Measurements from ENCODE around the gene TLE6.
A peak's percentile ranks its signal among the peaks of the same experiment; 100 is the strongest.

TLE6 gene

GRCh38 chr19:2993579-2993978 lies 16.2 kb downstream of the TLE6 start:
- no CpG with 5 or more reads among the region's 9 CpGs for WGBS, 2 donors (ENCODE audit: extremely low coverage in 2 of 2, insufficient read length in 2 of 2, insufficient replicate concordance in 1 of 2)
- peaks cover 2% of the 10 kb centered on the region for H3K79me1 ChIP-seq (ENCODE audit: low read depth, low read length)
- H3K14ac ChIP-seq (ENCODE audit: low read length), result no peak overlapping the region
- H3K36me3 ChIP-seq (replicated peaks in 1 of 2; ENCODE audit: control insufficient read depth in 2 of 2, insufficient read depth in 2 of 2, low read length in 2 of 2), result no peaks in the 10 kb centered on the region
- no peak overlapping the region for H4K91ac ChIP-seq (ENCODE audit: low read depth, low read length, poor library complexity)
- no peak for DNase-seq (ENCODE audit: low spot score)
- no peak overlapping the region for H2BK12ac ChIP-seq (ENCODE audit: low read length)
- H3K18ac ChIP-seq (ENCODE audit: low read length), result no peak overlapping the region
- H3K27ac ChIP-seq (replicated peaks; ENCODE audit: low read length), result no peak overlapping the region
- peaks cover 0 to 2% of the 10 kb centered on the region in 2 donors for H3K4me1 ChIP-seq (ENCODE audit: control insufficient read depth in 2 of 2, insufficient read depth in 1 of 2, low read depth in 1 of 2, low read length in 2 of 2)
- H2AFZ ChIP-seq (ENCODE audit: low read length), result no peak overlapping the region
- H3K9me3 ChIP-seq (replicated peaks in 1 of 2; ENCODE audit: control insufficient read depth in 2 of 2, insufficient read depth in 1 of 2, low read depth in 1 of 2, low read length in 2 of 2), result no peaks in the 10 kb centered on the region
- no peak overlapping the region for H3K9ac ChIP-seq (ENCODE audit: low read depth, low read length, poor library complexity)
- H4K8ac ChIP-seq (ENCODE audit: low read depth, low read length), result no peak overlapping the region
- no peak overlapping the region for H3K23ac ChIP-seq (ENCODE audit: low read depth, low read length, poor library complexity)
- peaks cover 0 to 25% (median 2%) of the 10 kb centered on the region in 3 experiments for H3K27me3 ChIP-seq (ENCODE audit: control insufficient read depth in 3 of 3, insufficient read depth in 3 of 3, low read depth in 1 of 3, low read length in 3 of 3)
- H2BK15ac ChIP-seq (ENCODE audit: low read length), result no peak overlapping the region
- H2AK5ac ChIP-seq (ENCODE audit: low read depth, low read length), result peak overlapping the region; percentile 28
- H2BK120ac ChIP-seq (ENCODE audit: low read depth, low read length), result no peak overlapping the region
- H3K4me2 ChIP-seq (ENCODE audit: insufficient read depth, low read length, poor library complexity, severe bottlenecking), result no peak overlapping the region
- H2BK5ac ChIP-seq (ENCODE audit: low read length), result no peak overlapping the region
- H3K4me3 ChIP-seq (ENCODE audit: low read length in 2 of 2), result no peak overlapping the region
- no peak overlapping the region for H3K4ac ChIP-seq (ENCODE audit: low read length)

GRCh38 chr19:2994588-2995131 lies 17.3 kb downstream of the TLE6 start:
- H3K4me1 ChIP-seq (ENCODE audit: control insufficient read depth in 2 of 2, insufficient read depth in 1 of 2, low read depth in 1 of 2, low read length in 2 of 2), result peaks cover 0 to 2% of the 10 kb centered on the region in 2 donors
- H2BK5ac ChIP-seq (ENCODE audit: low read length), result no peak overlapping the region
- peaks cover 2% of the 10 kb centered on the region for H3K79me1 ChIP-seq (ENCODE audit: low read depth, low read length)
- DNase-seq (ENCODE audit: low spot score), result no peak
- no peak overlapping the region for H3K4me3 ChIP-seq (ENCODE audit: low read length in 2 of 2)
- no peaks in the 10 kb centered on the region for H3K36me3 ChIP-seq (replicated peaks in 1 of 2; ENCODE audit: control insufficient read depth in 2 of 2, insufficient read depth in 2 of 2, low read length in 2 of 2)
- H3K27me3 ChIP-seq (ENCODE audit: control insufficient read depth in 3 of 3, insufficient read depth in 3 of 3, low read depth in 1 of 3, low read length in 3 of 3), result peaks cover 0 to 15% (median 2%) of the 10 kb centered on the region in 3 experiments
- no peak overlapping the region for H3K18ac ChIP-seq (ENCODE audit: low read length)
- H2BK15ac ChIP-seq (ENCODE audit: low read length), result no peak overlapping the region
- H4K8ac ChIP-seq (ENCODE audit: low read depth, low read length), result no peak overlapping the region
- no peak overlapping the region for H2BK12ac ChIP-seq (ENCODE audit: low read length)
- H2BK120ac ChIP-seq (ENCODE audit: low read depth, low read length), result no peak overlapping the region
- H3K23ac ChIP-seq (ENCODE audit: low read depth, low read length, poor library complexity), result peak overlapping the region; percentile 2
- H3K4me2 ChIP-seq (ENCODE audit: insufficient read depth, low read length, poor library complexity, severe bottlenecking), result no peak overlapping the region
- H3K27ac ChIP-seq (replicated peaks; ENCODE audit: low read length), result no peak overlapping the region
- H3K9ac ChIP-seq (ENCODE audit: low read depth, low read length, poor library complexity), result peak overlapping the region; percentile 21
- no CpG with 5 or more reads among the region's 15 CpGs for WGBS, 2 donors (ENCODE audit: extremely low coverage in 2 of 2, insufficient read length in 2 of 2, insufficient replicate concordance in 1 of 2)
- no peak overlapping the region for H2AFZ ChIP-seq (ENCODE audit: low read length)
- no peak overlapping the region for H3K4ac ChIP-seq (ENCODE audit: low read length)
- H3K14ac ChIP-seq (ENCODE audit: low read length), result no peak overlapping the region
- H4K91ac ChIP-seq (ENCODE audit: low read depth, low read length, poor library complexity), result no peak overlapping the region
- no peaks in the 10 kb centered on the region for H3K9me3 ChIP-seq (replicated peaks in 1 of 2; ENCODE audit: control insufficient read depth in 2 of 2, insufficient read depth in 1 of 2, low read depth in 1 of 2, low read length in 2 of 2)
- H2AK5ac ChIP-seq (ENCODE audit: low read depth, low read length), result no peak overlapping the region

GRCh38 chr19:2997720-2998119 lies 20.4 kb downstream of the TLE6 start:
- no peak overlapping the region for H4K91ac ChIP-seq (ENCODE audit: low read depth, low read length, poor library complexity)
- no peak overlapping the region for H2BK5ac ChIP-seq (ENCODE audit: low read length)
- no peak for DNase-seq (ENCODE audit: low spot score)
- no peak overlapping the region for H3K14ac ChIP-seq (ENCODE audit: low read length)
- H2AFZ ChIP-seq (ENCODE audit: low read length), result no peak overlapping the region
- H3K18ac ChIP-seq (ENCODE audit: low read length), result no peak overlapping the region
- H2BK12ac ChIP-seq (ENCODE audit: low read length), result no peak overlapping the region
- no peaks in the 10 kb centered on the region for H3K9me3 ChIP-seq (replicated peaks in 1 of 2; ENCODE audit: control insufficient read depth in 2 of 2, insufficient read depth in 1 of 2, low read depth in 1 of 2, low read length in 2 of 2)
- no peak overlapping the region for H4K8ac ChIP-seq (ENCODE audit: low read depth, low read length)
- H3K9ac ChIP-seq (ENCODE audit: low read depth, low read length, poor library complexity), result no peak overlapping the region
- no CpG with 5 or more reads among the region's 13 CpGs for WGBS, 2 donors (ENCODE audit: extremely low coverage in 2 of 2, insufficient read length in 2 of 2, insufficient replicate concordance in 1 of 2)
- peak overlapping the region; percentile 21 for H2BK15ac ChIP-seq (ENCODE audit: low read length)
- no peak overlapping the region for H3K4ac ChIP-seq (ENCODE audit: low read length)
- no peak overlapping the region for H3K27ac ChIP-seq (replicated peaks; ENCODE audit: low read length)
- H3K27me3 ChIP-seq (ENCODE audit: control insufficient read depth in 3 of 3, insufficient read depth in 3 of 3, low read depth in 1 of 3, low read length in 3 of 3), result peaks cover 0 to 15% (median 0%) of the 10 kb centered on the region in 3 experiments
- peaks cover 2% of the 10 kb centered on the region for H3K79me1 ChIP-seq (ENCODE audit: low read depth, low read length)
- no peak overlapping the region for H3K4me2 ChIP-seq (ENCODE audit: insufficient read depth, low read length, poor library complexity, severe bottlenecking)
- H3K23ac ChIP-seq (ENCODE audit: low read depth, low read length, poor library complexity), result no peak overlapping the region
- H3K4me3 ChIP-seq (ENCODE audit: low read length in 2 of 2), result no peak overlapping the region
- no peak overlapping the region for H2AK5ac ChIP-seq (ENCODE audit: low read depth, low read length)
- H3K36me3 ChIP-seq (replicated peaks in 1 of 2; ENCODE audit: control insufficient read depth in 2 of 2, insufficient read depth in 2 of 2, low read length in 2 of 2), result no peaks in the 10 kb centered on the region
- no peak overlapping the region for H2BK120ac ChIP-seq (ENCODE audit: low read depth, low read length)
- peaks cover 0 to 3% of the 10 kb centered on the region in 2 donors for H3K4me1 ChIP-seq (ENCODE audit: control insufficient read depth in 2 of 2, insufficient read depth in 1 of 2, low read depth in 1 of 2, low read length in 2 of 2)

GRCh38 chr19:2998642-2999041 lies 21.3 kb downstream of the TLE6 start:
- Histone ChIP-seq H3K27ac (replicated peaks; ENCODE audit: low read length) (no peak overlapping the region), H3K9me3 (replicated peaks in 1 of 2; ENCODE audit: control insufficient read depth in 2 of 2, insufficient read depth in 1 of 2, low read depth in 1 of 2, low read length in 2 of 2) (no peaks in the 10 kb centered on the region), H2BK120ac (ENCODE audit: low read depth, low read length) (no peak overlapping the region), H4K8ac (ENCODE audit: low read depth, low read length) (no peak overlapping the region), H3K79me1 (ENCODE audit: low read depth, low read length) (no peaks in the 10 kb centered on the region), H2BK15ac (ENCODE audit: low read length) (no peak overlapping the region), H3K4me1 (ENCODE audit: control insufficient read depth in 2 of 2, insufficient read depth in 1 of 2, low read depth in 1 of 2, low read length in 2 of 2) (peaks cover 0 to 3% of the 10 kb centered on the region in 2 donors), H3K14ac (ENCODE audit: low read length) (no peak overlapping the region), H3K36me3 (replicated peaks in 1 of 2; ENCODE audit: control insufficient read depth in 2 of 2, insufficient read depth in 2 of 2, low read length in 2 of 2) (no peaks in the 10 kb centered on the region), H2BK5ac (ENCODE audit: low read length) (no peak overlapping the region), H3K9ac (ENCODE audit: low read depth, low read length, poor library complexity) (no peak overlapping the region), H2AK5ac (ENCODE audit: low read depth, low read length) (no peak overlapping the region), H3K4ac (ENCODE audit: low read length) (no peak overlapping the region), H3K27me3 (ENCODE audit: control insufficient read depth in 3 of 3, insufficient read depth in 3 of 3, low read depth in 1 of 3, low read length in 3 of 3) (peaks cover 0 to 9% (median 0%) of the 10 kb centered on the region in 3 experiments), H2AFZ (ENCODE audit: low read length) (no peak overlapping the region), H2BK12ac (ENCODE audit: low read length) (no peak overlapping the region), H3K4me3 (ENCODE audit: low read length in 2 of 2) (no peak overlapping the region), H3K4me2 (ENCODE audit: insufficient read depth, low read length, poor library complexity, severe bottlenecking) (no peak overlapping the region), H4K91ac (ENCODE audit: low read depth, low read length, poor library complexity) (no peak overlapping the region), H3K18ac (ENCODE audit: low read length) (no peak overlapping the region), H3K23ac (ENCODE audit: low read depth, low read length, poor library complexity) (no peak overlapping the region)
- DNase-seq (ENCODE audit: low spot score), result no peak
- no CpG with 5 or more reads among the region's 11 CpGs for WGBS, 2 donors (ENCODE audit: extremely low coverage in 2 of 2, insufficient read length in 2 of 2, insufficient replicate concordance in 1 of 2)

Measured in neuronal stem cell (in vitro differentiated cells).